Right lobe of liver (tissue), 6 donors: ENCODE results near the gene PLA2G2D. TPM values are rescaled to one million over a fixed set of nuclear protein-coding genes. Genes with fewer than 3 reads are reported as not detected.

Source experiments
- ATAC-seq, 4 donors: fragments of 200-7000 bp; cut with Tn5 transposase; one replicate each; pipeline ENCODE4 v1.9.1; 2020; ENCODE audit warnings: mild to moderate bottlenecking in 4 of 4, moderate library complexity in 4 of 4
- DNase-seq, 3 donors: peaks; one replicate each; pipeline ENCODE4 v3.0.0-alpha.2; 2020
- H3K27ac ChIP-seq, 3 donors: fragments of 200-600 bp; one replicate each; pipeline ENCODE4 v1.8.0; 2022
- H3K27me3 ChIP-seq, 2 donors: fragments of 200-600 bp; one replicate each; pipeline ENCODE4 v1.8.0; 2022
- H3K36me3 ChIP-seq, 4 donors: fragments of 200-600 bp; sonication (generic) in 1 of 4; one replicate each; pipeline versions ENCODE4 v1.5.1 to v1.8.0; 2017 to 2022; ENCODE audit warnings: control low read depth in 1 of 4
- H3K4me1 ChIP-seq, 4 donors: fragments of 200-600 bp; sonication (generic) in 1 of 4; one replicate each; pipeline versions ENCODE4 v1.5.1 to v1.8.0; 2017 to 2022; ENCODE audit warnings: control low read depth in 1 of 4
- H3K4me3 ChIP-seq, 3 donors: fragments of 200-600 bp; one replicate each; pipeline ENCODE4 v1.8.0; 2022
- H3K9me3 ChIP-seq, 4 donors: fragments of 200-600 bp; sonication (generic) in 1 of 4; one replicate each; pipeline versions ENCODE4 v1.5.1 to v1.8.0; 2017 to 2022; ENCODE audit warnings: control low read depth in 1 of 4
- CTCF ChIP-seq, 4 donors: fragments of 200-600 bp in 3 of 4; fragments of 450-650 bp in 1 of 4; IDR thresholded peaks; one replicate each; pipeline versions ENCODE4 v1.5.1 to v1.8.0; 2016 to 2022; ENCODE audit warnings: antibody characterized with exemption in 4 of 4, mild to moderate bottlenecking in 2 of 4
- POLR2A ChIP-seq: fragments of 450-650 bp; IDR thresholded peaks from one replicate; pipeline ENCODE4 v1.6.1; 2017; ENCODE audit warnings: antibody characterized with exemption, mild to moderate bottlenecking
- WGBS: methylation state at CpG from one replicate; pipeline ENCODE4 v1.1.6; 2018; ENCODE audit warnings: low coverage, low lambda C conversion rate; ENCODE audit not compliant: insufficient coverage; ENCODE audit errors: missing lambda C conversion rate; 5-methylcytosine and 5-hydroxymethylcytosine counted together
- intact Hi-C, 2 donors: fragments of 100-400 bp; cut with DNase I; formaldehyde crosslinking; loops; one replicate each; pipeline versions ENCODE4 v1.11.2 to v1.14.1; 2022
- total RNA-seq, 6 experiments: library from RNA; depleted of rRNA in 2 of 6; stranded (reverse); fragments of >200 nt in 2 of 6; fragmentation: NEBNext Ultra II Directional in 3 of 6; extraction: Animal tissue kit (Norgen Biotek cat#: 25700) in 3 of 6; gene quantifications; one replicate each; pipeline versions ENCODE4 v1.1.0 to v1.2.4, GENCODE V29; 2016 to 2023
- donor health status: DM: no; HTN: yes; CAD: no.
- donor health status: DM: no; HTN: no; CAD: no.
- donor health status: DM: no; HTN: no; CAD: no.
- donor health status: DM: no; HTN: yes; CAD: no.
- donor health status: DM: no; HTN: yes; CAD: no.

PLA2G2D gene
- total RNA-seq, 6 experiments from 2014 or later: 0.10 TPM; not detected in 5

DNA sequence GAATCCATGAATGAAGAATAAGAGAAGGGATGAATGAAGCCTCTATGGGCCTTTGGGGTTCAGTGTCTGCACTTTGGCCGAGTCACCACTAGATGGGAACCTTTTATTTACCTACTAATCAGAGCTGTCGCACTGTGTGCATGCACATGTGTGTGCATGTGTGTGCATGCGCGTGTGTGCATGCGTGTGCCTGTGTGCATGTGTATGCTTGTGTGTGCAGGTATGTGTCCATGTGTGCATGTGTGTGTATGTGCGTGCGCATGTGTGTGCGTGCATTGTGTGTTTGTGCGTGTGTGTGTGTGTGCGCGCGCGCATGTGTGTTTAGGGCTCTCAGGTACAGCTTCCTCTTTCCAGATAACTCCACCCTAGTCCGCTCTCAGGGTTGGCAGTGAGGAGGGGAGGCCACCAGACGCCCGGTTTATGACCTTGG, 46.2 kb upstream of the PLA2G2D start:
- Histone ChIP-seq H3K9me3 (no peaks in the 10 kb centered on the region), H3K27me3 (no peaks in the 10 kb centered on the region), H3K27ac (no peak overlapping the region), H3K4me3 (no peak overlapping the region), H3K36me3 (no peaks in the 10 kb centered on the region), H3K4me1 (no peaks in the 10 kb centered on the region)
- intact Hi-C loops: loop anchor here in 1 of 2 donors (10.0 kb wide), 1 partner anchor 191 kb away; the partner anchor contains the start of gene PLA2G2A
- DNase-seq (no peak), ATAC-seq (peak; percentile 20 to 62 (median 40))
- WGBS: 83% methylated on average over 14 of the region's 16 CpGs
- TF ChIP-seq CTCF (IDR thresholded peaks at IDR 0.05) (peak; percentile 29 to 43 (median 36)), POLR2A (no peak)

GRCh38 chr1:20164694-20165202, 45.4 kb upstream of the PLA2G2D start:
- no peak for TF ChIP-seq POLR2A
- TF ChIP-seq CTCF (IDR thresholded peaks at IDR 0.05): peak in 1 of 4 donors; percentile 17
- Histone ChIP-seq H3K27me3 (no peaks in the 10 kb centered on the region), H3K36me3 (no peaks in the 10 kb centered on the region), H3K9me3 (no peaks in the 10 kb centered on the region), H3K4me1 (no peaks in the 10 kb centered on the region), H3K4me3 (no peak overlapping the region), H3K27ac (no peak overlapping the region)
- DNase-seq (peak in 2 of 3 donors; percentile 58 to 60), ATAC-seq (peak; percentile 69 to 78 (median 72))
- intact Hi-C loops: loop anchor here in 1 of 2 donors (10.0 kb wide), 1 partner anchor 190 kb away; the partner anchor contains the start of gene PLA2G2A
- WGBS: 63% methylated on average over 12 of the region's 15 CpGs

DNA sequence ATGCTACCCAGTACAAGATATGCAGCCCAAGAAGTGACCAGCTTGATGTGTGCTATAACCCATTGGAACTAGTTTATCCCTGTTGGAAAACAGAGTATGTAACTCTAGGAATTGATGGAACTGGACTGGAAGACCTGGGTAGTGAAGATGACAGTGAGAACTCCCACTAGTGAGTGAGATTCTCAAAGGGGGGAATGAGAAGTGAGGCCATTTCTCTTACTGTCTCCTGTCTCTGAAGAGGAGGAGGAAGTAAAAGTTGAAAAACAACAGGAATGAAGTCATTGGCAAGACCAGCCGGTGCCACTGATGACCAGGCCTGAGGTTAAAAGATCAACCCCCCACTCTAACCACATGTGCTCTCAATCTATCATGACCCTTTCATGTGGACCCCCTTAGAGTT, 40.7 kb upstream of the PLA2G2D start:
- Histone ChIP-seq H3K4me1 (no peaks in the 10 kb centered on the region), H3K9me3 (no peaks in the 10 kb centered on the region), H3K4me3 (no peak overlapping the region), H3K27me3 (no peaks in the 10 kb centered on the region), H3K27ac (no peak overlapping the region), H3K36me3 (no peaks in the 10 kb centered on the region)
- no peak for TF ChIP-seq CTCF (IDR thresholded peaks at IDR 0.05)
- no peak for TF ChIP-seq POLR2A
- WGBS: no CpG with 5 or more reads among the region's 1 CpG
- intact Hi-C loops: loop anchor here in 1 of 2 donors (10.0 kb wide), 1 partner anchor 185 kb away; the partner anchor contains the start of gene PLA2G2A
- DNase-seq (no peak), ATAC-seq (no peak)

- Histone ChIP-seq H3K27me3 (no peaks in the 10 kb centered on the region), H3K36me3 (no peaks in the 10 kb centered on the region), H3K27ac (no peak overlapping the region), H3K4me3 (no peak overlapping the region), H3K9me3 (no peaks in the 10 kb centered on the region), H3K4me1 (peaks cover 0 to 14% (median 5%) of the 10 kb centered on the region in 4 donors)
- TF ChIP-seq POLR2A (no peak), CTCF (IDR thresholded peaks at IDR 0.05) (no peak)
- WGBS: 84% methylated on average over 3 of the region's 7 CpGs
- intact Hi-C loops: no loop called here
- ATAC-seq (no peak), DNase-seq (no peak)
Measured at GRCh38 chr1:20158358-20159070, 39.2 kb upstream of the PLA2G2D start.
